PC-3 (cell line): ENCODE data around the gene CCBE1.

Source experiments
- EZH2phosphoT487 ChIP-seq: fragments of 300-600 bp; sonication (generic); IDR thresholded peaks from 2 replicates; pipeline ENCODE4 v1.6.1; 2018; ENCODE audit warnings: mild to moderate bottlenecking, antibody characterized with exemption, low read length, borderline replicate concordance
- TF ChIP-seq, protein P1 (sequence below): fragments of 300-600 bp; sonication (generic); conservative IDR thresholded peaks from 2 replicates; pipeline ENCODE4 v1.5.1; 2017; ENCODE audit warnings: antibody characterized with exemption, low read depth, mild to moderate bottlenecking, low read length

DNA sequence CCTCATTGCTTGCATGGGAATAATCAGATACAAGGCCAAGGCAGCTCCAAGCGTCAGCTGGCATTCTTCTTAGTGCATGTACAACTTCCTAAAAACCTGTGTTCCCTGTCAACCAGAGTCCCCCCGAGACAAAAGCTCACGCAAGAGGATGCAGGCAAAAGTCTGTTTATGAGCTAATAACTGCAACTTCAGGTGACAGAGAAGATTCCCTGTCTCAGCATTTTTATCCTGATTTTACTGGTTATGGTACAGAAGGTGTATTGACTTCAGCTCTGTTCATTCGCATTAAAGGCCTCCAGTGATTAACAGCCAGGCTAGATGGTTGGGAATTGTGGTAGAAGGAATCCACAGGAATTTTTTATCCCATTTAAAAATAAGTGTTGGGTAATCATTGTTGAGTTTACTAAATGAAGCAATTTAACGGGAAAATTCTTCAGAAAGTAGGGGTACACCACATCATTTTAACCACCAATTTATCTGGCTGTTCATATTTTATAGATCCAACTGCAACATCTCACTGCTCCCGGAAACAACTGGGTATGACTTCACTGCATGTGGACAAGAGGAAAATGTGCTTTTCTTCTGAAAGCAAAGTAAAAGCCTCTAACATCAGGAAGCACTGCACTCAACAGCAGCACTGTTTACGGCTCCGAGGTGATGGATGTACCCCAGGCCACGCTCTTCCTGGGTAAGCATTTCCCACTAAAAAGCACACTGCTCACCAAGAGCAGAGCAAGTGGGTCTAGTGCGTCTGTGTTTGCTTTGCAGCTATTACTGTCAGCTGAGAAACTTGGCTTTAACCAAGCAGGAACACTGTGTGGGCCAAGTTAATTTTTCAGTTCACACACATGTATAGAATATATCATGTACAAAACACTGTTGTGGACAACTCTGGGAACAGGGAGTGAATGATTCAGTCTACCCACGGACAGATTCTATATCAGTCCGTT, 31.9 kb downstream of the CCBE1 start:
- TF ChIP-seq, protein P1, sequence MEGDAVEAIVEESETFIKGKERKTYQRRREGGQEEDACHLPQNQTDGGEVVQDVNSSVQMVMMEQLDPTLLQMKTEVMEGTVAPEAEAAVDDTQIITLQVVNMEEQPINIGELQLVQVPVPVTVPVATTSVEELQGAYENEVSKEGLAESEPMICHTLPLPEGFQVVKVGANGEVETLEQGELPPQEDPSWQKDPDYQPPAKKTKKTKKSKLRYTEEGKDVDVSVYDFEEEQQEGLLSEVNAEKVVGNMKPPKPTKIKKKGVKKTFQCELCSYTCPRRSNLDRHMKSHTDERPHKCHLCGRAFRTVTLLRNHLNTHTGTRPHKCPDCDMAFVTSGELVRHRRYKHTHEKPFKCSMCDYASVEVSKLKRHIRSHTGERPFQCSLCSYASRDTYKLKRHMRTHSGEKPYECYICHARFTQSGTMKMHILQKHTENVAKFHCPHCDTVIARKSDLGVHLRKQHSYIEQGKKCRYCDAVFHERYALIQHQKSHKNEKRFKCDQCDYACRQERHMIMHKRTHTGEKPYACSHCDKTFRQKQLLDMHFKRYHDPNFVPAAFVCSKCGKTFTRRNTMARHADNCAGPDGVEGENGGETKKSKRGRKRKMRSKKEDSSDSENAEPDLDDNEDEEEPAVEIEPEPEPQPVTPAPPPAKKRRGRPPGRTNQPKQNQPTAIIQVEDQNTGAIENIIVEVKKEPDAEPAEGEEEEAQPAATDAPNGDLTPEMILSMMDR, result no peak
- TF ChIP-seq EZH2phosphoT487, result no peak
